Hindlimb muscle (tissue), 1 donor: ENCODE measurements around the gene LRFN5. TPM values are rescaled to one million over a fixed set of nuclear protein-coding genes. Genes with fewer than 3 reads are reported as not detected.
"Not testable (repeated sequence)": the region's sequence is repeated elsewhere in the genome, so short reads cannot be mapped to it uniquely, and the experiment has no call there.

Experiments
- DNase-seq: peaks from one replicate; pipeline ENCODE4 v3.0.0-alpha.2; 2013
- polyA plus RNA-seq: library from polyadenylated mRNA; unstranded; fragments of 120-200 nt; gene quantifications from one replicate; pipeline ENCODE4 v1.2.1, GENCODE V29; 2013; ENCODE audit not compliant: insufficient read length

Gene LRFN5
- polyA plus RNA-seq, 1 donor = 8.4 TPM

GRCh38 chr14:41636492-41637392 is 30.1 kb downstream of the LRFN5 start:
- DNase-seq = no peak

- no peak for DNase-seq
Observed at GRCh38 chr14:41641690-41642089, 35.0 kb downstream of the LRFN5 start.

- no peak for DNase-seq
Observed at GRCh38 chr14:41642367-41642766, 35.7 kb downstream of the LRFN5 start.

GRCh38 chr14:41642789-41643188 is 36.1 kb downstream of the LRFN5 start:
- no peak for DNase-seq

GRCh38 chr14:41644606-41645005 is 37.9 kb downstream of the LRFN5 start:
- no peak for DNase-seq

GRCh38 chr14:41650802-41651201 is 44.1 kb downstream of the LRFN5 start:
- no peak for DNase-seq

- DNase-seq = no peak
Observed at GRCh38 chr14:41654196-41654595, 47.5 kb downstream of the LRFN5 start.

- no peak for DNase-seq
Observed at GRCh38 chr14:41662780-41663472, 56.2 kb downstream of the LRFN5 start.

- DNase-seq = no peak
Observed at GRCh38 chr14:41663473-41663850, 56.8 kb downstream of the LRFN5 start.

- DNase-seq = no peak
Observed at GRCh38 chr14:41666301-41666700, 59.6 kb downstream of the LRFN5 start.

GRCh38 chr14:41668356-41668755 is 61.7 kb downstream of the LRFN5 start:
- DNase-seq = peak; percentile 25

- DNase-seq = not testable (repeated sequence)
Observed at GRCh38 chr14:41673601-41674000, 66.9 kb downstream of the LRFN5 start.

GRCh38 chr14:41674511-41674971 is 67.9 kb downstream of the LRFN5 start:
- not testable (repeated sequence) for DNase-seq

GRCh38 chr14:41699486-41699885 is 92.8 kb downstream of the LRFN5 start:
- no peak for DNase-seq

- DNase-seq = no peak
Observed at GRCh38 chr14:41718477-41719166, 111.9 kb downstream of the LRFN5 start.

- no peak for DNase-seq
Observed at GRCh38 chr14:41739203-41739602, 132.5 kb downstream of the LRFN5 start.

GRCh38 chr14:41743140-41743539 is 136.5 kb downstream of the LRFN5 start:
- no peak for DNase-seq

- peak; percentile 38 for DNase-seq
Observed at GRCh38 chr14:41749429-41749828, 142.8 kb downstream of the LRFN5 start.

- not testable (repeated sequence) for DNase-seq
Observed at GRCh38 chr14:41750575-41750974, 143.9 kb downstream of the LRFN5 start.

GRCh38 chr14:41758011-41758665 is 151.5 kb downstream of the LRFN5 start:
- DNase-seq = no peak

GRCh38 chr14:41761204-41761603 is 154.5 kb downstream of the LRFN5 start:
- DNase-seq = no peak

GRCh38 chr14:41766772-41767171 is 160.1 kb downstream of the LRFN5 start:
- DNase-seq = no peak
